ENCODE results near the gene CHGA. TPM values are rescaled to one million over a fixed set of nuclear protein-coding genes. Genes with fewer than 3 reads are reported as not detected.

Gene CHGA
- polyA plus RNA-seq, 3 donors = not detected

GRCh38 chr14:92956961-92957360, 34.0 kb downstream of the CHGA start:
- DNase-seq = no peak
- Histone ChIP-seq H3K36me3 (replicated peaks in 1 of 2; ENCODE audit: control insufficient read depth in 1 of 2, insufficient read depth in 2 of 2, low read length in 2 of 2) (peaks cover 80 to 93% of the 10 kb centered on the region in 2 donors), H3K9ac (ENCODE audit: insufficient read depth, low read length, poor library complexity, severe bottlenecking) (no peak overlapping the region), H3K4me3 (replicated peaks in 1 of 3; ENCODE audit: low read depth in 2 of 3, low read length in 3 of 3) (no peak overlapping the region), H3K4me1 (ENCODE audit: control insufficient read depth in 1 of 2, insufficient read depth in 2 of 2, low read length in 2 of 2) (no peaks in the 10 kb centered on the region), H2AFZ (ENCODE audit: insufficient read depth, low read depth, low read length, poor library complexity, severe bottlenecking) (no peak overlapping the region), H3K79me2 (ENCODE audit: insufficient read depth, low read length) (no peaks in the 10 kb centered on the region), H3K4me2 (replicated peaks; ENCODE audit: extremely low read depth, low read length, poor library complexity, severe bottlenecking) (no peak overlapping the region), H3K9me3 (replicated peaks in 1 of 2; ENCODE audit: control insufficient read depth in 1 of 2, insufficient read depth in 1 of 2, low read length in 2 of 2) (no peaks in the 10 kb centered on the region), H3K27me3 (ENCODE audit: control insufficient read depth in 2 of 2, insufficient read depth in 2 of 2, low read length in 2 of 2) (no peaks in the 10 kb centered on the region), H4K20me1 (ENCODE audit: insufficient read depth, low read length) (peaks cover 86% of the 10 kb centered on the region), H3K27ac (ENCODE audit: low read depth in 1 of 2, low read length in 2 of 2) (no peak overlapping the region)
- Mint-ChIP-seq H3K27ac (no peak overlapping the region), H3K9me3 (no peaks in the 10 kb centered on the region), H3K36me3 (peaks cover 81 to 97% of the 10 kb centered on the region in 2 donors), H3K4me3 (no peak overlapping the region), H3K4me1 (no peaks in the 10 kb centered on the region), H3K27me3 (ENCODE audit: low read depth in 3 of 3) (no peaks in the 10 kb centered on the region)
- WGBS (ENCODE audit: insufficient coverage) = 97% methylated on average over 11 of the region's 11 CpGs
- no peak for TF ChIP-seq CTCF (IDR thresholded peaks at IDR 0.05)
- intact Hi-C loops (cut with micrococcal nuclease) = loop anchor here in 1 of 2 donors (10.0 kb wide), 1 partner anchor 218 kb away; no protein-coding TSS in a partner anchor

- H3K4me1 Mint-ChIP-seq = no peaks in the 10 kb centered on the region
- 97% methylated on average over 19 of the region's 22 CpGs for WGBS (ENCODE audit: insufficient coverage)
- peaks cover 86% of the 10 kb centered on the region for H4K20me1 ChIP-seq (ENCODE audit: insufficient read depth, low read length)
- intact Hi-C loops (cut with micrococcal nuclease) = loop anchor here in 1 of 2 donors (10.0 kb wide), 1 partner anchor 216 kb away; no protein-coding TSS in a partner anchor
- no peak for TF ChIP-seq CTCF (IDR thresholded peaks at IDR 0.05)
- peaks cover 88 to 99% of the 10 kb centered on the region in 2 donors for H3K36me3 Mint-ChIP-seq
- peak overlapping the region in 1 of 2 donors; percentile 8 for H3K27ac ChIP-seq (ENCODE audit: low read depth in 1 of 2, low read length in 2 of 2)
- H3K79me2 ChIP-seq (ENCODE audit: insufficient read depth, low read length) = peaks cover 14% of the 10 kb centered on the region
- H3K27me3 Mint-ChIP-seq (ENCODE audit: low read depth in 3 of 3) = peaks cover 0 to 1% (median 0%) of the 10 kb centered on the region in 3 donors
- no peak overlapping the region for H3K4me2 ChIP-seq (replicated peaks; ENCODE audit: extremely low read depth, low read length, poor library complexity, severe bottlenecking)
- H3K9me3 Mint-ChIP-seq = no peaks in the 10 kb centered on the region
- H3K27me3 ChIP-seq (ENCODE audit: control insufficient read depth in 2 of 2, insufficient read depth in 2 of 2, low read length in 2 of 2) = no peaks in the 10 kb centered on the region
- H3K9ac ChIP-seq (ENCODE audit: insufficient read depth, low read length, poor library complexity, severe bottlenecking) = no peak overlapping the region
- no peaks in the 10 kb centered on the region for H3K4me1 ChIP-seq (ENCODE audit: control insufficient read depth in 1 of 2, insufficient read depth in 2 of 2, low read length in 2 of 2)
- DNase-seq = no peak
- peak overlapping the region in 1 of 7 donors; percentile 53 for H3K27ac Mint-ChIP-seq
- H3K4me3 ChIP-seq (replicated peaks in 1 of 3; ENCODE audit: low read depth in 2 of 3, low read length in 3 of 3) = no peak overlapping the region
- H2AFZ ChIP-seq (ENCODE audit: insufficient read depth, low read depth, low read length, poor library complexity, severe bottlenecking) = no peak overlapping the region
- peaks cover 90 to 100% of the 10 kb centered on the region in 2 donors for H3K36me3 ChIP-seq (replicated peaks in 1 of 2; ENCODE audit: control insufficient read depth in 1 of 2, insufficient read depth in 2 of 2, low read length in 2 of 2)
- H3K4me3 Mint-ChIP-seq = no peak overlapping the region
- no peaks in the 10 kb centered on the region for H3K9me3 ChIP-seq (replicated peaks in 1 of 2; ENCODE audit: control insufficient read depth in 1 of 2, insufficient read depth in 1 of 2, low read length in 2 of 2)
Observed at GRCh38 chr14:92958373-92959188, 35.6 kb downstream of the CHGA start.
